NOMO-1 treated with dmso at 0.1 percent for 144 hours (cell line): ENCODE measurements around the gene EDN2.

ENCODE experiments used
- DNase-seq: peaks from one replicate; lab custom pipeline; 2025; ENCODE audit not compliant: unreplicated experiment; lab: John Stamatoyannopoulos, UW

EDN2 gene

DNA sequence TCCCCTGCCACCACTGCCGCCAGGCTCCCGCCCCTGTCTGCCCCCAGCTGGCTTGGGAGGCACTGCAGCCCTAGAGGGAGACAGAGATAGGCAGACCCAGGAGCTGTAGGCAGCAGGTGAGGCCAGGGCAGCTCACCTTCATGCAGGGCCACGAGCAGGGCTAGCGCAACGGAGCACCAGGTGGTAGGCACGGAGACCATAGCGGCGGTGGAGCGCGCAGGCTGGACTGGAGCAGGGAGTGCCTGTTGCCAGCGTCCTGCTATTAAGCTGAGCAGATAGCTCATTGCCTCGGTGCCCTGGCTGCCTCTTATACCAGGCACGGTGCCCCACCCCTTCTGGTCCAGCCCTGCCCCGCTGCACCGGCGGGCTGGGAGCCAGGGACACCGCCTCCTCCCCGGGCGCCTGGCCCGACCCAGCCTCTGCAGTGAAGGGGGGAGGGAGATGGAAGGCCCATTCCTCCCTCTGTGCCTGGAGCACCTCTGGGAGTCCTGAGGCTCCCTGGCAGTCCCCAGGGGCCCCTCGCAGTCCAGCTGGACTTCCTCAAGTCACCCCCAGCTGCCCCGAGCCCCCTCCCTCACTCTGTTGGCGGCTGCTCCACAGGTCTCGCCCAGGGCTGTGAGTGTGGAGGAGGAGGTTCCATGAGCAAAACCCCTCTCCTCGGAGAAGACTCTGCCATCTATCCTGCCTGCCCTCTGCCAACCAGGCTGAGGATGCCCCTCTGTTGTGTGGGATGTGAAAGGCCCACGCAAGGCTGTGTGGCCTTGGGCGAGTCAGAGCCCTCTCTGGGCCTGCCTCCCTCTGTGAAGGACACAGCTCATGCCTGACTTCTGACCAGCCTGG, at the start of gene EDN2:
Gene EDN2, minus strand, starts transcription at position 282 of the 840 bp plus-strand sequence. Its CDS starts 82 bp downstream, at position 200.
- DNase-seq = no peak

DNA sequence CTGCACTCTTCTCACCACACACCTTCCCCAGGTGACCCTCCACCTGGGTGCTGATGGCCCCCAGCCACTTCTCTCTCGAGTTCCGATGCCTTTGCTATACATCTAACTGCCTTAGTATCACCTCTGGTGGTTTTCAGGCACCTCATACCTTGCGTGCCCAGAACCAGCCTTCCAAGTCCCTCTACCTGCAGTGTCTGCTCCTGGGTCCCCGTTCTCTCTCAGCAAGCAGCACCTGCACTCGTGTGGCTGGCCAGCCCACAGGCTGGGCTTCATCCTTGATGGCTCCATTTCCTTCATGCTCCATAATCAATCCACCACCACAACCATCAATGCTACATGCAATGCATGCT, 49.2 kb upstream of the EDN2 start:
- DNase-seq = no peak

DNA sequence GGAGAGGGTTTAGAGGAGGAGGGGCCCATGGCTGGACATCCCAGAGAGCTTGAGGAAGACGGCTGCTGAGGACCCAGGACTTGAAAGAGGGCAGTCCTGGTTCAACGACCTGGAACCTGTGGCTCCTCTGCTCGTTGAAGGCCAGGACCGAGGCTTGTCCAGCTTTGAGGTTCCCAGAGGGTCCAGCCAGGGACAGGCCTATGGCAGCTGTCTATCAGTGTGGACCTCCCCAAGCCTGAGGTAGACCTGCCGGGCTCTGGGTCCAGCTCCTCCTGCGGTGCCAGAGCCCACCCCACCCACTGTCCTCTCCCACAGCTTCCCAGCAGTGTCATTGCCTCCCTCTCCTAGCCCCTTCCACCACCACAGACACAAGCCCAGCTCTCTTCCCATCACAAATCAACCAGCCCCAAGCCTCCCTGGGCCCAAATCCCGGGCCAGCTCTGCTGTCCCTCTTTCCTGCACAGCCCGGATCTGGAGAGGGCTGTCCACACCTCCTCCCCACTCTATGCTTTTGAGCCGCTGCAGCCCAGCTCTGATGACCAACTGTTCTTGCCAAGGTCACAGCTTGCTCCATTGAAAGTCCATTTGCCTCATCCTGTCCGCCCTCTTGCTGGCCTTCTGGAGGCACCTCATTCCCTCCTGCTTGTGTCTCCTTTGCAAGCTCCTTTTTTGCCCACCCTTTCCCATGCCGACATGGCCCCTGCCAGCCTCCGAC, 48.7 kb upstream of the EDN2 start:
- DNase-seq = no peak

DNA sequence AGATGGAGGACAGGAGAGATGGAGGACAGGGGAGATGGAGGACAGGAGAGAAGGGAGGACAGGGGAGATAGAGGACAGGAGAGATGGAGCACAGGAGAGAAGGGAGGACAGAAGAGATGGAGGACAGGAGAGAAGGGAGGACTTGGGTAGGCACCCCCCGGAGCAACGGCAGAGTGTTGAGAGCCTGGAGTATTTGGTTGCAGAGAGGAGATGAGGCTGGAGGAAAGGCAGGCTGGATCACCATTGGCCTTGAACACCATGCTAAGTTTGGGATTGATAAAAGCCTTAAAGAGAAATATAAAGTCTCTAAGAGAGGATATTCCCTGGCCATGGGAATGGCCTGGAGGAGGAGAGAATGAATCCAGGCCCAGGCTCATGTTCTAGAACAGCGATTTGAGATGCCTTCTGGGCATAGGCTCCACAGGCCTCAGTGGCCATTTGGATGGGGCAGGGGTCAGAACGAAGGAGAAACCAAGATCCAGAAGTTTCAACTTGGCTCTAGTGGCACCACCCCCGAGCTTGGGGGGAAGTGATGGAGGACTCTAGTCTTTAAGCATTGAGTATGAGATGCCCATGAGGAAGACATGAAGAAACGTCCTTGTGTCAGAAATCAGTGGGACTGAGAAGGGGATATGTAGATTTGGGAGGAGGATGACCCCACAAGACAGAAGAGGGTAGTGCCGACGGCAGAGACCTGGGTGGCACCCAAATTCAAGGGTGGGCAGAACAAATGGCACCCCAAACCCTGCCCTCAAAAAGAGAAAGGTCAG, 47.9 kb upstream of the EDN2 start:
- no peak for DNase-seq

DNA sequence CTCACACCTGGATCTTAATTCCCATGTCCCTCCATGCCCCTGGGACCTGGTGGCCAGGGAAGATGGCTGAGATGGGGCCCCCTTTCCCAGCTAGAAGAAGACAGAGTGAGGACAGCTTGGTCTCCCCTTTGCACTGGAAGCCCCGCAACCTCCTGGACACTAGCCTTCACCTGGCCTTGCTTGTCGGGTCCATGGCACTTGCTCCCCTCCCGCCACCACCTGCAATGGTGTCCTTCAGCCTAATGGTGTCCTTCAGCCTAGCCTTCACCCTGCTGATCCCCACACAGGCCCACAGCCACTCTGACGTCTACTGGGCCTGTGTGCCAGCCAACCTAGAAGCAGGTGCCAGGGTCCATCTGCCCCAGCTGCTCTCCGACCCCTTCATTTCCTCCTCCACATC, 45.9 kb upstream of the EDN2 start:
- no peak for DNase-seq

DNA sequence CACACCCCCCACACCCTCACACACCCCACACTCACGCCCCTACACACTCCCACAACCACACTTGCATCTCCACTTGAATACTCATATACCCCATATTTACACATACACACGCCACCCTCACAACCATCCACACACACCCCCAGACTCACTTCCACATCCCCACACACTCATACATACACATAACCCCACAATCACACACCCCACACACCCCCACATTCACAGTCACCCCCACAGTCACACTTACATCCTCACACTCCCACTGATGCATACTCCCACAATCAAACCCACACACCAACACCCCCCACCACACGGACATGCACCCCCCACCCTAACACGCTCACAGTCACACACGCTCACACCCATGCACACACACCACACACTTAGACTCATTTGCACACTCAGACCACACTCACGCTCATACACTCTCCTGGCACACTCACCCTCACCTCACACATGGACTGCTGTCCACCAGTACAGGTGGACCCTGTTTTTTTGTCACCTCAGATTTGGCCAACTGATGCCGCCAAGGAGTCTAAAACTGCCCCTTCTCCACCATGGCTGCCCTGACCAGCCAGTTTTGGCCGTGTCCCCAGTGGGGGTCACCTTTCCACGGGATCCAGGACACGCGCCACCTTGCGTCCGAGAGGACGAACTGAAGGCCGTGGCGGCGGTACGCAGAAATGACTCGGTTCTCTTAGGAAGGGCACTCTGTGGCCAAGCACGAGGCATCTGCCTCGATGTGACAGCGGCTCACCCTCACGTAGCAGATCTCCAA, 45.3 kb upstream of the EDN2 start:
- DNase-seq = no peak

DNA sequence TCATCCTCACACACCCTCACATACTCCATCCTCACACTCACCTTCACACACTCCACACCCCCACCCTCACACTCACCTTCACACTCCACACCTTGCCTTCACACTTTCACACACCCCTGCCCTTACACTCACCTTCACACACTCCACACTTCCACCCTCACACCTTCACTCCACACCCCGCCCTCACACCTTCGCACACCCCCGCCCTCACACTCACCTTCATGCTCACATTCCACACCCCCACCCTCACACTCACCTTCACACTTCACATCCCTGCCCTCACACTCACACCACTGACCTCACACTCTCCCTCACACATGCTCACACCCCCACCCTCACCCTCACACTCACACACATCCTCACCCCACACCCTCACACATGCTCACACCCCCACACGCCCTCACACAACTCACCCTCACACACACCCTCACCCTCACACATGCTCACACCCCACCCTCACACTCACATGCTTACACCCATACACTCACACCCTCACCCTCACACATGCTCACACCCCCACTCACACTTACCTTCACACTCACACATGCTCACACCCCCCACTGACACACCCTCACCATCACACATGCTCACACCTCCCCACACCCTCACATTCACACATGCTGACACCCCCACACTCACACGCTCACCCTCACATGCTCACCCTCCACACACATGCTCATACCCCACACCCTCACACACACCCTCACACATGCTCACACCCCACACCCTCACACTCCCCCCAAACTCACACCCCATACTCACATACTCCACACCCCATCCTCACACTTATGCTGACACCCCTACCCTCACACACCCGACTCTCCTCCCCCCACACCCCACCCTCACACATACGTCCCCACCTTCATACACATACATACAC, 44.5 kb upstream of the EDN2 start:
- DNase-seq = no peak

DNA sequence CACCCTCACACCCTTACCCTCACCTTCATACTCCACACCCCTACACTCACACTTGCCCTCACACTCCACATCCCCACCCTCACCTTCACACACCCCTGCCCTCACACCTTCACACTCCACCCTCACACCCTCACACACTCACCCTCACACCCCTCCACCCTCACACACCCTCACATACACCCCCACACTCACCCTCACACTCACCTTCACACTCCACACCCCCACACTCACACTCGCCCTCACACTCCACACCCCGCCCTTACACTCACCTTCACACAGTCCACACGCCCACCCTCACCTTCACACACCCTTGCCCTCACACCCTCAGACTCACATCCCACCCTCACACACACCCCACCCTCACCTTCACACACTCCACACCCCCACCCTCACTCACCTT, 43.6 kb upstream of the EDN2 start:
- DNase-seq = no peak

DNA sequence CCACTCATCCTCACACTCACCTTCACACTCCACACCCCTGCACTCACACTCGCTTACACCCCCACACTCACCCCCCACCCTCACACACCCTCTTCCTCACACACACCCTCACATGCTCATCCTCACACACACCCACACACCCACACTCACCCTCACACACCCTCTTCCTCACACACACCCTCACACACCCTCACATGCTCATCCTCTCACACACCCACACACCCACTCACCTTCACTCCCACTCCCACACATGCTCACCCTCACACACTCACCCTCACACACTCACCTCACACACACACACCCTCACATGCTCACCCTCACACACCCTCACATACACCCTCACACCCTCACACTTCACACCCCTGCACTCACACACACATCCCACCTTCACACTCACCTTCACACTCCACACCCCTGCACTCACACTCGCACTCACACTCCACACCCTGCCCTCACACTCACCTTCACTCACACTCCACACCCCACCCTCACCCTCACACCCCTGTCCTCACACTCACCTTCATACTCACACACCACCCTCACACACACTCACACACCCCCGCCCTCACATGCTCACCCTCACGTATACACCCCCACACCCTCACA, 42.6 kb upstream of the EDN2 start:
- no peak for DNase-seq

DNA sequence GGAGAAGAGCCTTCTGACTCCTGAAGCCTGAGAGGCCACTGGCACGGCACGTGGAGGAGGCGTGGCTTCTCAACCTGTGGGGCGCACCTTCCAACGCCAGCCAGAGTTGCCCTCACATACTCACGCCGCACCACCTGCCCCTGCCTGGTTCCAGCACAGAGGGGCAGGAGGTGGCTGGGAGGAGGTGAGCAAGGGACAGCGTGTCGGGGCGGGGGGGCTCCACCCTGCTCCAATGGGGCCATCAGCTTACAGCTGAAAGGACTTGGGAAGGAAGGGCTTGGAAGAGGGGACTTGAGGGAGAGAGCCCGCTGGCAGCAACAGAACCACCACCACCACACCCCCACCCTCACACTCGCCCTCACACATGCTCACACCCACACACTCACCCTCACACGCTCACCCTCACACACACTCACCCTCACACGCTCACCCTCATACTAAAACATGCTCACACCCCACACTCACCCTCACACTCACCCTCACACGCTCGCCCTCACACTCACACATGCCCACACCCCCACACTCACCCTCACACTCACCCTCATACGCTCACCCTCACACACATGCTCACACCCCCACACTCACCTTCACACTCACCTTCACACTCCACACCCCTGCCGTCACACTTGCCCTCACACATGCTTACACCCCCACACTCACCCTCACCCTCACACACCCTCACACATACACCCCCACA, 41.6 kb upstream of the EDN2 start:
- DNase-seq = no peak

DNA sequence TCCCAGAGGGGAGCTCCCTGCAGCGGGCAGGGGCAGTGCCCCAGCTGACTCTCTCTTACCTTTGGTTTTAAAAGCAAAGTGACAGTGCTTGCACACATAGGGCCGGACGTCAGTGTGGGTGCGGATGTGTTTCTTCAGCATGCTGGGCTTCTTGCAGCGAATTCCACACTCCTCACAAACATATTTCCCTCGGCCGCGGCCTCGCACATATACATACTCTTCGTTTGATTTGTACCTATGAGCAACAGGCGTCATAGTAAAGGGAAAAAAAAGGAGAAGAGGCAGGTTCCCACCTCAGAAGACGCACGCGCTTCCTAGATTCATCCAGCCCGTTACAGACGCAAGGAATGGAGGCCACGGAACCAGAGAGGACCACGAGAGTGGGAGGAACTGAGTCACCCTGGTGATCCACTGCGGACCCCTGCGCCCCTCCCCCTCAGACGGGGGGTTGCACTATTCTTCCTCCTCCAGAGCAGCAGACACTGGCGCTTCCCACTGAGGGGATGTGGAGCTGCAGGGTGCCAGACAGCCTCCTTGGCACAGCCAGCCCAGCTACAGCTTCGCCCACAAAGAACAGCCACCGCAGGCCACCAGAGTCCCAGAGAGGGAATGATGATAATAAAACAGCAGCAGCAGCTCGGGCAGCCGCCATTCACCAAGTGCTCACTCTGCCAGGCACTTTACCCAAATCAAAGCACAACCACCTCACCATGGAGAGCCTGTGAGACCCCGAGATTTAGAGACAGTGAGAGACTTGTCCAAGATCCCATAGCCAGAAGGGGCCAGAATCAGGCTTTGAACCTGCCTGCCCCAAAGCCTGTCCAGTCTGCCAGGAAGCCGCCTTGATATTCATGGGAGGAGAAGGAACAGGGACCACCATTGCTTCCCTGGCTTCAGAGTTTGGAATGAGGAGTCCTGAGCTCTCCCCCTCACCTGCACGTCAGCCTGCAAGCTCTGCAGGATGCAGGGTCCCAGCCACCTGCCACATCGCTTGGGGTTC, 40.5 kb upstream of the EDN2 start:
- no peak for DNase-seq

DNA sequence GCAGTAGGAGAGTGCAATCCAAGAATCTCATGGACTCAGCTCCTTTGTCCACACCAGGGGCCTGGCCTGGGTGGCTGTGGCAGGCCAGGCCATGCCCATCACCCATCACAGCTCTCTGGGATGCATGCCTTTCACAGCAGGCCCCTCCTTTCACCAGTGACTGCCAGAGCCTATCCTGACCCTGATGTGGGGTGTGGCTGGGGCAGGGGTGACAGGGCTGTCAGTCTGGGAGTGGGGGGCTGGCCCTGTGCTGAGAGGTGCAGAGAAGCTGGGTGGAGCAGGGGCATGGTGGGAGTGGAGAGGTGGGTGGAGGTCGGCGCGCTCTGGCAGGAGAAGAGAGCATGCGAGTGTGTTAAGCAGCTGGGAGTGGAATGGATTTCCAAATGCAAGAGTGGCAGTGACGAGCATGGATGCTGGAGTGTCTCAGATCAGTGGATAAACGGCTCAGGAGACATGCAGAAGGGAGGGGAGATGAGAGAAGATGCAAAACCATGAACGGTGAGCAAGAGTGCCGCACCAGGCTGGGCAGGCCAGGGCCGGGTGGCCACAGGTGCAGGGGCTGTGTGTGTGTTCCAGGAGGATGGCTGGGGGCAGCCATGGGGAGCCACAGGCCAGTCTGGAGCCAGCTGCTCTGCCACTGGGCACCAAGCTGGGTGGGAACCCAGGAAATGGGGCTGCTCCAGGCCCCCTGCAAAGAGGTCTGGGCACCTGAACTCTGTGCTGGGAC, 39.6 kb upstream of the EDN2 start:
- DNase-seq = no peak

DNA sequence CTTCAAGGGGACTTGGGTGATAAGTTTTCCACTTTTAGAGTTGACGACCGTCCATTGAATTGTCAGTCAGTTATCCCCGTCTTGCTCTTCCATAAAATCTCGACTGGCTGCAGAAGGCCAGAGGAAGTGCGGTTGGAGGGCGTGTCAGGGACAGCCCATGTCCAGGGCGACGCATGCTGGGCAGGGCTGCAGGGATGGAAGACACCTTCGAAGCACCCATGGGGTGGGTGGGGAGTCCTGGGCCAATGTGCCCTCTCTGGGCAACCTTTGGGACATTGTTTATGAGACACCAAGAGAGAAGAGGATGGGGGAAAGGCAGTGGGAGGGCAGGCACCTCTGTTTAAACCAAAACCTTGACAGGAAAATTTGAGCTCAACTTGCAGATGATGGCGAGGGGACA, 38.6 kb upstream of the EDN2 start:
- DNase-seq = no peak

DNA sequence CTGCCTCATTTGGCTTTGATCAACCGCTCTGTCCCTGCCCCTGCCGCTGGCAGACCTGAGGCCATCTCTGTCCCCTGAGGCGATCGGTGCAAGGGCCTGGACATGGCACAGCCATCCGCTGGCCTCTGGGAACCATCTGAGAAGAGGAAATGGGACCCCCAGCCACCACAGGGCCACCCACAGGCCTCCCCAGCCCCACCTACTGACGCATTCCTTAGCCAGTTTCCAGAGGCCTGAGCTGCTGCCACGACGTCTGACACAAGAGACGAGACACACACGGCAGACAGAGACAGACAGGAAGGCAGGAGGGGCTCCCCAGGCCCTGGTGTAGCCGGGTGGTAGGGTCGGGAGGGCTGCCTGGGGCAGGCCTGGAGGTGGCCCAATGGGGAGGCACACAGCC, 37.3 kb upstream of the EDN2 start:
- no peak for DNase-seq

DNA sequence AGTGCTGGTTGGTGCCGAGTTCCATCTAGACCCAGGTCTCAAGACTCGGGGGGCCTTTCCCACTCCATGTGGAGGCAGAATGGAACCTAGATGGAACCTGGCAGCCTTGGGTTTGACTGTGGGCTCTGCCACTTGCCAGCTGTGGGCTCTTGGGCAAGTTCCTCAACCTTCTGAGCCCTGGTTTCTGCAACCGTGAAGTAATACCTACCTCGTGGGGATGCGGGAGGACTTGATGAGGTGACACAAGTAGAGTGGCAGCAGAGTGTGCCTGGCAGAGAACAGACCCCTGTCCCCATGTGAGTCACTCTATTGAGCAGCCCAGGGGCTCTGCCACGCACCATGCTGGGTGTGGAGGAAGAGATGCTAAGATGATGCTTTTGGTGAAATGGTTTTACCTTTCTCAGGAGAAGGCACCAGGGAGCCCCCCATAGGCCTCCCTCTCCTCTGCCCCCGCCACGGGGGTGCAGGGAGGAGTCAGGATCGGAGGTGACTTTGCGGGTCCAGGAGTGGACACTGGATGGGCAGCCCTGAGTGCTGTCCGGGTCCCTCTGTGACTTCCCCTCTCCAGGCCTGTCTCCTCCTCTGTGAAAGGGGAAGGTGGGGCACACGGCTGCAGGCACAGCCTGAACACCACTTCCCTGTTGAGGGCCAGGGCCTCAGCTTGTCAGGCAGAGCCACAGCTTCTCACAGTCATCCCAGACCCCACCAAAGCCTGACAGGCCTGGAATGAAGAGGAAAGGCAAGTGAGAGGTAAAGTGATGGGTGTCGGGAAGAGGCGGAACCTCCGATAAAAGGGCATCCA, 36.7 kb upstream of the EDN2 start:
- DNase-seq = peak; percentile 8

DNA sequence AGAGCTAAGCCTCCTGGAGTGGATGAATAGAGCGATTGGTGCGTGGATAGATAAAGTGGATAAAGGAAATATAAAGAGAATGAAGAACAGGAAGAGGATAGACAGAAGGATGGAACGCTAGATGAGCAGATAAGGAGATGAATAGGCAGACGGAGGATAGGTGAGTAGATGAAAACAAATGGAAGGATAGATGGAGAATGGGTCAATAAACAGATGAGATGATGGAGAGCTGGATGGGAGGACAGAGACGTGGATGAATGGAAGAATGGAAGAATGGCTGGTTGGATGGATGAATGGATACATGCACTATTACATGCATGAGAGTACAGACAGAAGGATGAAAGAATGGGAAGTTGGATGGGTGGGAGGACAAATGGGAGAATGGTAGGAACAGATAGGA, 35.2 kb upstream of the EDN2 start:
- no peak for DNase-seq
